HG03060 (cell line): ENCODE data around the gene NOTCH3.

Source experiments
- ATAC-seq: cut with Tn5 transposase; IDR thresholded peaks from one replicate; pipeline ENCODE4 v1.9.1; 2021; ENCODE audit warnings: low read depth, moderate number of reproducible peaks; ENCODE audit not compliant: unreplicated experiment

NOTCH3 gene

GRCh38 chr19:15111758-15112157 lies 89.0 kb downstream of the NOTCH3 start:
- ATAC-seq, result no peak

- ATAC-seq, result no peak
Observed at GRCh38 chr19:15110418-15110815, 90.4 kb downstream of the NOTCH3 start.

- no peak for ATAC-seq
Observed at GRCh38 chr19:15109768-15110417, 90.9 kb downstream of the NOTCH3 start.
